ELR (cell line): Measurements from ENCODE around the gene CLPTM1L.

Experiments
- DNase-seq: peaks from one replicate; pipeline ENCODE4 v3.0.0-alpha.2; 2015; ENCODE audit warnings: low read depth

The CLPTM1L gene

DNA sequence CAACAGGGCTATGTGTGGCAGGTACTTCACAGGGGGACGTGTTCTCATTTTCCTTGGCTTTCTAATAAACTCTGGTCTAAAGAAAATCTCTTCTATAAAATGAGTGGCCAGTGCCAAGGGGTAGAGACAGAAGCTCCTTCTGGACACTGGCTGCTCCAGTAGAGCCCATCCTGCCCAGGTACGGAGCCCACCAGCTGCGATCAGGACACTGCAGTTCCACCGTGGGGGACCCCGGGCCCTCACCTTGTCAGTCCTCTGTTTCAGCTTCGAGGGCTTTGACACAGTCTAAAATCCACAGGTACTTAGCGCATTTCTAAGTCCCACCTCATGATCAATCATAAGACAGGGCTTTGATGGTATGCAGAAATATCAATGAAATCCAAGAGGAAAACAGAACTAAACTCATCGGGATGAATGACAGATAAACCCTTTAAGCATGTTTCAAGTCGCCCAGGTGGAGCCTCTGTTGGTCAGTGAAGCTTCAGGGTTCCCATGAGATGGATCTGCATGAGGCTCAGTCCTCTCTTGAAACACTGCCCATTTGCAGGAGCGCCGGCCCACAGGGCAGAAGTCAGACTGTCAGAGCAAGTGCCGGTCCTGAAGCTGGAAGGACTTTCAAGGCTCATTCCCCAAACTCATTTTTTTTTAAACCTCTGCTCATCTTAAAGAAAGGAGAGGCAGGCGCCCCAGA lies 29.7 kb downstream of the CLPTM1L start:
- DNase-seq = no peak

DNA sequence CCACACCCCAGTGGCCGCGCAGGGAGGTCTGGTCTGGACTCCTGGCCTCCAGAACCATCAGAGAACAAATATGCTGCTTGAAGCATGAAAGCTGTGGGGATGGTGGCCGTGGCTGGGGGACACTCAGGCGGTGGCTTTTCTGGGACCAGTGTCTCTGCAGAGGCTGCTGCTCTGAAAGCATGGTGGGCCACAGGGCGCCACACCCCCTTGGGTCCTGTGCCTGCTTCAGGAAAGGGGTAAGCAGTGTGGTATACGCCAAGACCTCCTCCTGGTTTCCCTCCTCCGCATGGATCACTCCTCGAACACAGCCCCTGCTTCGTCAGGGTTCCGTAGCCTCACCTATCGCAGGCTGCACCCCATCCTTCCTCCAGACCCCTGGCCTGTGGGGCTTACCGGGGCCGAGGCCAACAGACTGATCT lies 30.3 kb downstream of the CLPTM1L start:
- DNase-seq = no peak

DNA sequence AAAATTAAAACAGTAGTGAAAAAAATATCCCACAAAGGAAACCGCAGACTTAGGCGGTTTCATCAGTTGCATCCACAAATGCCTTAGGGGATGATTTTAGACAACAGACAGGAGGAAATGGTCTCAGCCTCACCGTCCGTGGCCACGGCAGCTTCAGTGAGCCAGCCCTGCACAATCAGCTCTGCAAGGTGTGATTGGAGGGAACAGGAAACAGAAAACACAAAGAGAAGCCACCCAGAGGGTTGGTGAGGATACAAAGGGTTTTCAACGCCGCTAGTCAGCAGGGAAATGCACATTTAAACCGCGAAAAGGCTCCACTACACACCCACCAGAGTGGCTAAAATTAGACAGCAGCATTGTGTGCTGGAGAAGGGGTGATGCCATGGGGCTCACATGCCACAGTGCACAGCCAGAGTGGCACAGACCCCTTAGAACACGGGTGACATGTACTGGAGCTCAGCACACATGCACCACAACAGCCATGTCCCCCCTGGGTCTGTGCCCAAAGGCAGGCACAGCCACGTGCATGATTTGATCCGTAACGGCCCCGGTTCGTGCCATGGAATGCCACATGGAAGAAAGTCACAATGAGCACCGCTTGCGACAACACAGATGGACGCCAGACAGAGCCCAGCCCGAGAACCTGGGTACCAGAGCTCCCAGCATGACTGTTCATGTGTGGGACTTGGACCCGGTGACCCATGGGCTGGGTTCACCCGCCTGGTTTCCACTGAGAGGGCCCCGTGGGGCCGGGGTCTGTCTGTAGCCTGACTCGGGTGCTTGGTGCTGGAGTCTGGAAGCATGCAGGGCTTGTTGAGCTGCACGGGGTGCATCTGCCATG lies 31.7 kb downstream of the CLPTM1L start:
- peak; percentile 18 for DNase-seq

DNA sequence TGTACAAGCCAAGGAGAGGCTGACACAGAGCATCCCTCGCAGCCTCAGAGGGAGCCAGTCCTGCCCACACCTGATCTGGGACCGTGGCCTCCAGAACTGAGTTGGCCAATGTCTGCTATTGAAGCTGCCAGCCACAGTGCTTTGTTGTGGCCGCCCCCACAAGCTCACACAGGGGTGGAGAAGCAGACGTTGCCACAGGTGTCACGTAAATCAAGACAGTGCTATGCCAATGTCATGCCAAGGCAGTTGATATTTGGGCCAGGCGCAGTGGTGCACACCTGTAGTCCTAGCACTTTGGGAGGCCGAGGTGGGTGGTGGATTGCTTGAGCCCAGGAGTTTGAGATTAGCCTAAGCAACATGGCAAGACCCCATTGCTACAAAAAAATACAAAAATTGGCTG lies 32.7 kb downstream of the CLPTM1L start:
- no peak for DNase-seq

DNA sequence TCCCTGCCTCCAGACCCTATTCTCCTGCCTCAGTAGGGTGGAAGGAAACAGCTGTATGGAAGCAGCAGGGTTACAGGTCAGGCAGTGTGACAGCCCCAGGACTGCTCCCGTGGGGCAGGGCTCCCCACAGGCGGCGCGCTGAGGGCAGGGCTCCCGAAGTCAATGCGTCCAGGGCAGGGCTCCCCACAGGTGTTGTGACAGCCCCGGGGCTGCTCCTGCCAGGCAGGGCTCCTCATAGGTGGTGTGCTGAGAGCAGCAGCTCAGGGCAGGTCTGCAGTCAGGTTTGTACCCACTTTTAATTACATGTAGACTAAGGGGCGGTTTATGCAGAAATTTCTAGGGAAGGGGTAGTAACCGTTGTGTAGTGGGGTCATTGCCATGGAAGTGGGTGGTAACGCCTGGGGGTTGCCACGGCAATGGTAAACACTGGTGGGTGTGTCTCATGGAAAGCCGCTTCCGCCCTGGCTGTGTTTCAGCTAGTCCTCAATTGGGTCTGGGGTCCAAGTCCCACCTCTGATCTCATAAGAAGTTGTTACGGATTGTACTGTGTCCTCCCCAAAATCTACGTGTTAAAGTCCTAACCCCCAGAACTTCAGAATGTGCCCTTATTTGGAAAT lies 33.4 kb downstream of the CLPTM1L start:
- no peak for DNase-seq

DNA sequence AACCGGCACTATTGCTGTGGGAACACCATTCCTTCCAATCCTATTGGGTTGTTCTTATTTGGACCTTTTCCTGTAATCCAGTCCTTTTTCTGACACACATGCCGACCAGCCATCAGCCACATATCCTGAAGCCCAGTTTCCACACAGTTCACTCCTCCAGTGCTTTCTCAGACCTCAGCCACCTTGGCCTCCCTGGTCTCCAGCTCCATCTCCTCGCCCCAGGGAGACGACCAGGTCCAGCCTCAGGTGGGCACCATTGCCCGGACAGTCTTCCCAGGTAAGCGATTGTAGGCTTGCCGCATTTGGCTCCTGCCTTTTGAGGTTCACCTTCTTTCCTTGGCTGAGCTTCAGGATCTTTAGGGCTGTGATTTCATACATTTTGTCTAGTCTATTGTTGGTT lies 34.8 kb downstream of the CLPTM1L start:
- no peak for DNase-seq

DNA sequence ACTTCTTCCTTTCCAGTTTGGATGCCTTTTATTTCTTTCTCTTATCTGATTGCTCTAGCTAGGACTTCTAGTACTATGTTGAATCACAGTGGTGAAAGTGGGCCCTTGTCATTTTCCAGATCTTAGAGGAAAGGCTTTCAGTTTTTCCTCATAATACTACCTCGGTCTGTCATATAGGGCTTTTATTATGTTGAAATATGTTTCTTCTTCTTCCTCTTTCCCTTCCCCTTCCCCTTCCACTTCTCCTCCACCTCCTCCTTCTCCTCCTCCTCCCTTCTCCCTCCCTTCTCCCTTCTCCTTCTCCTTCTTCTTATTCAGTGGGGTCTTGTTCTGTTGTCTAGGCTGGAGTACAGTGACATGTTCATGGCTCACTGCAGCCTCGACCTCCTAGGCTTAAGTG lies 40.9 kb downstream of the CLPTM1L start:
- no peak for DNase-seq

DNA sequence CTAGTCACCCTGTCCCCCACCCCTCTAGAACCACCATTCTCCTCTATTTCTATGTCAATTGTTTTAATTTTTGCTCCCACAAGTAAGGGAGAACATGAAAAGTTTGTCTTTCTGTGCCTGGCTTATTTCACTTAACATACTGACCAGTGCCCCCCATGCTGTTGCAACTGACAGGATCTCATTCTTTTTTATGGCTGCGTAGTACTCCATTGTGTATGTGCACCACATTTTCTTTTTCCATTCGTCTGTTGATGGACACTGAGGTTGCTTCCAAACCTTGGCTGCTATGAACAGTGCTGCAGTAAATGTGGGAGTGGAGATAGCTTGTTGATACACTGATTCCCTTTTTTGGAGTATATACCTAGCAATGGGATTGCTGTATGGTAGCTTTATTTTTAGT lies 42.6 kb downstream of the CLPTM1L start:
- no peak for DNase-seq

DNA sequence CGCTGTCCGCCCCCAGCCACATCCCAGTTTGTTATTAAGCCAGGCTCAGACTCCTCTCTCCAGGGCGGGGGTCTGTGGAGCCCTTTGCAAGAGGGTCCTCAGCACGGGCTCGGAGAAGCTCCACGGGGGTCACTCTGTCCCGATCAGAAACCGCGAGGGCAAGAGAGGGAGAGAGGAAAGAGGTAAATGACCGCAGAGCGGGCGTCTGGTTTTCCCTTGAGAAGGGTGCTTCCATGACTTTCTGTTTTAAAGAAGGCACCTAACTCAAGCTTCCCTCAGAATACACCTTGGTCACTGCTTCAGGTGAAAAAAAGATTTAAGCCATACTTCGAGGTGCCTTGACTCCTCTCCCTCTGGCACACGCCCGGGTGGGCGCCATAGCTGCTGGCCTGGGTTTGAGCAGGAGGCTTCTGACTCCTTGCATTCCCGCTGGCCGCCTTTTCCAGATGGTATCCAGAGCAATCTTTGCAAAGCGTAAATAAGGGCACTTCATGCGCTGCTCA lies 44.3 kb downstream of the CLPTM1L start:
- DNase-seq = no peak

DNA sequence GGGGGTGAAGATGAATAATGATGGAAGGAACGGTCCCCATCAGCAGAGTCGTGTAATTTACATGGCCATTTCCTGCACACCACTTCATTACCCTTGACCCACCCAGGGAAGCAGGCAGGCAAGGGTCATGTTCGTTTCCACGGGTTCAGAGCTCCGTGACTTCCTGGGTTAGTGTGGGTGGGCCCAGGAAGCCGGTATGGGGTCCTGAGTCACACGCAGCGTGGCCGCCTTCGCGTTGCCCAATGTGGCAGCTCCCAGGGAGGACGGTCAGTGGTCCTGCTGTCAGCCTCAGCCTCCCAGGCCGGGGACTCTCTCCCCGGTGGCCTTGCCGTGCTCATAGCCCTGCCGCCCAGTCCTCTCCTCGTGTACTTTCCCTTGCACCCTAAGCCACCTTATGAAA lies 44.9 kb downstream of the CLPTM1L start:
- no peak for DNase-seq

DNA sequence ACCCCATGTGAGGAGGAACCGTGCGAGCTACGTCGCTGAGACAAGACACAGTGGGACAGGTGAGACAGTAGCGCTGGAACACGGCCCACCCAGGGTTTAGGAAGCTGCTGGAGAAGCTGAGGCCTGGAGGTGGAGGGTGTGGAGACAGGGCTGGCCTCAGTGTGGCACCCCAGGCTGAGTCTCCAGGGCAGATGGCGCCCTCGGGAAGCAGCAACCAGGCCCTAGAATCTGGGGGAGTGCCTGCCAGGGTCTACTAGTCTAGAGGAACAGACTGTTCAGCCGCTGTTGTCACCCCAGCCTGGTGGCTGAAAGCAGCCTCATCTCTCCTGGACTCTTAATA lies 45.4 kb downstream of the CLPTM1L start:
- no peak for DNase-seq

DNA sequence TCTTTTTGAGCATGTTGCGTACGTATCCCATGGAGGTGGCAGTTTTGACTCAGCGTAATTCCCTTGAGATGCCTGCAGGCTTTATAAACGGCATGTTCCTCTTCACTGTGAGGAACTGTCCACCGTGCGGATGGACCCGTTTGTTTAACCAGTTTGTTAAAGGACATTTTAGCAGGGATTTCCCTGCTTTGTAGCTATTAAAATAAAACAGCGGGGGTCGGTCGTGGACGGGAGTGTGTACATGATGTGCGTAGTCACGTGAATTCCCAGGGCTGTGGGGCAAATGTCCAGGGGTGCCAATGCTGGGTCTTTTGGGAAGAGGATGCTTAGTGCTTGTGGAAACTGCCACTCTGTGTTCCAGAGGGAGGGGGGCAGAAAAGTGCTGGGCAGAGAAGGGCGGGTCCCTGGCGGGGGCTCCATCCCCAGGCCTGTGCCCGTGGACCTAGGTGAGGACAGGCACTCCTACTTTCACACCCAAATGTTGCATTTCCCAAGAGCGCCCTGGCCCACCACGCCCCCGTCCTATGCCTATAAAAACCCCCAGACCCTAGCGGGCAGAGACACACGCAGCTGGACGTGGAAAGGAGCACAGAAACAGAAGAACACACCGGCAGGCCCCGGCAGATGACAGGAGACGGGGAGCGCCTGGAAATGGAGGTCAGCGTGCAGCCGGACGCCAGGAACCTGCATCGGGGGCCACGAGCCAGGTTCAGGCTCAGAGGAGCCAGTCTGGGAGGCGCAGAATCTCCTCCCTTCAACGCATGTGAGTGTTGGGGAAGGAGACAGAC lies 46.0 kb downstream of the CLPTM1L start:
- DNase-seq = no peak

DNA sequence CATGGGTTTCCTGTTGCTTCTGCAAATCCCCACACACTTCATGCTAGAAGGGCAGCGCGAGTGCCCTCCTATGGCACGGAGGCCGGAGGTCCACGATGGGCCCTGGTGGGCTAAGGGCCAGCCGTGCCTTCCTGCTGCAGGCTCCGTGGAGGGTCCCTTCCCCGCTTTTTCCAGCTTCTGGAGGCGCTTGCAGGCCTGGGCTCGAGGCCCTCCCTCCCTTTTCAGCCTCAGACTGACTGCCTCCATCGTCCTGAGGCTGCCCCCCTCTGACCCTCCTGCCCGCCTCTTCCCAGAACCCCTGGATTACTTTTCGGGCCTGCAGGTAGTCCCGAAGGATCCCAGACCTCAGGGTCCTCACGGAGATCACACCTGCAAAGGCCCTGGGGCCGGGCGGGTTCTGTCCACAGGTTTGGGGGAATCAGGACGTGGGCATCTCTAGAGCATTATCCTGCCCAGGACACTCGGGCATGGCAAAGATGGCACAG lies 46.8 kb downstream of the CLPTM1L start:
- DNase-seq = no peak

DNA sequence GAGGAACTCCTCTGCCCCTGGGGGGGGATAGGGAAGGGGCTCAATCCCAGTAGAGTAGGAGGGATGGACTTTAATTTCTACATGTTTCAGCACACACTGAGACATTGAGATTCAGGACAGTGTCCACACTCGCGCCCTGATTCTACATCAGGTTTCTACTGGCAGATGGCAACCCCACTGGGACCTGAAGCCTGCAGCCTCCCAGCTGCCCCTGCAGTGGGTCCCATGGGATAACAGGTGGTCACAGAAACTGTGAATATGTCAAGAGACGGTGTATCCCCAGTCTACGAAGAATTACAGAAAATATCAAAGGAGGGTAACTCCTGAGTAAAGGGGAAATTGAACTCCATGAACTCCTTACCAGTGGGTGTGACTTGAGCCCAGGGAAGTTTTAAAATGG lies 47.7 kb downstream of the CLPTM1L start:
- no peak for DNase-seq

DNA sequence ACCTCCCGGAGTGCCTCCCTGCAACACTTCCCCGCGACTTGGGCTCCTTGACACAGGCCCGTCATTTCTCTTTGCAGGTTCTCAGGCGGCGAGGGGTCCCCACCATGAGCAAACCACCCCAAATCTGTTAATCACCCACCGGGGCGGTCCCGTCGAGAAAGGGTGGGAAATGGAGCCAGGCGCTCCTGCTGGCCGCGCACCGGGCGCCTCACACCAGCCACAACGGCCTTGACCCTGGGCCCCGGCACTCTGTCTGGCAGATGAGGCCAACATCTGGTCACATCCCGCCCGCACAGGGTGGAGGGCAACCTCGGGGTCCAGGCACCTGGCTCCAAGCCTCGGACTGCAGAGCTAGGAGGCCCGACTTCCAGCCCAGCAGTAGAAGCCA lies 49.3 kb downstream of the CLPTM1L start:
- DNase-seq = no peak

DNA sequence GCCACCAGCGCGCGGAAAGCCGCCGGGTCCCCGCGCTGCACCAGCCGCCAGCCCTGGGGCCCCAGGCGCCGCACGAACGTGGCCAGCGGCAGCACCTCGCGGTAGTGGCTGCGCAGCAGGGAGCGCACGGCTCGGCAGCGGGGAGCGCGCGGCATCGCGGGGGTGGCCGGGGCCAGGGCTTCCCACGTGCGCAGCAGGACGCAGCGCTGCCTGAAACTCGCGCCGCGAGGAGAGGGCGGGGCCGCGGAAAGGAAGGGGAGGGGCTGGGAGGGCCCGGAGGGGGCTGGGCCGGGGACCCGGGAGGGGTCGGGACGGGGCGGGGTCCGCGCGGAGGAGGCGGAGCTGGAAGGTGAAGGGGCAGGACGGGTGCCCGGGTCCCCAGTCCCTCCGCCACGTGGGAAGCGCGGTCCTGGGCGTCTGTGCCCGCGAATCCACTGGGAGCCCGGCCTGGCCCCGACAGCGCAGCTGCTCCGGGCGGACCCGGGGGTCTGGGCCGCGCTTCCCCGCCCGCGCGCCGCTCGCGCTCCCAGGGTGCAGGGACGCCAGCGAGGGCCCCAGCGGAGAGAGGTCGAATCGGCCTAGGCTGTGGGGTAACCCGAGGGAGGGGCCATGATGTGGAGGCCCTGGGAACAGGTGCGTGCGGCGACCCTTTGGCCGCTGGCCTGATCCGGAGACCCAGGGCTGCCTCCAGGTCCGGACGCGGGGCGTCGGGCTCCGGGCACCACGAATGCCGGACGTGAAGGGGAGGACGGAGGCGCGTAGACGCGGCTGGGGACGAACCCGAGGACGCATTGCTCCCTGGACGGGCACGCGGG lies 49.9 kb downstream of the CLPTM1L start, which contains the start of gene TERT:
TERT (minus strand) TSS at position 234 of the 815 bp plus-strand sequence; CDS start at position 155, 79 bp downstream.
- peak; percentile 26 for DNase-seq

DNA sequence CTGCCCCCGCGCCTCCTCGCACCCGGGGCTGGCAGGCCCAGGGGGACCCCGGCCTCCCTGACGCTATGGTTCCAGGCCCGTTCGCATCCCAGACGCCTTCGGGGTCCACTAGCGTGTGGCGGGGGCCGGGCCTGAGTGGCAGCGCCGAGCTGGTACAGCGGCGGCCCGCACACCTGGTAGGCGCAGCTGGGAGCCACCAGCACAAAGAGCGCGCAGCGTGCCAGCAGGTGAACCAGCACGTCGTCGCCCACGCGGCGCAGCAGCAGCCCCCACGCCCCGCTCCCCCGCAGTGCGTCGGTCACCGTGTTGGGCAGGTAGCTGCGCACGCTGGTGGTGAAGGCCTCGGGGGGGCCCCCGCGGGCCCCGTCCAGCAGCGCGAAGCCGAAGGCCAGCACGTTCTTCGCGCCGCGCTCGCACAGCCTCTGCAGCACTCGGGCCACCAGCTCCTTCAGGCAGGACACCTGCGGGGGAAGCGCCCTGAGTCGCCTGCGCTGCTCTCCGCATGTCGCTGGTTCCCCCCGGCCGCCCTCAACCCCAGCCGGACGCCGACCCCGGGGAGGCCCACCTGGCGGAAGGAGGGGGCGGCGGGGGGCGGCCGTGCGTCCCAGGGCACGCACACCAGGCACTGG lies 50.6 kb downstream of the CLPTM1L start:
- DNase-seq = peak; percentile 35

DNA sequence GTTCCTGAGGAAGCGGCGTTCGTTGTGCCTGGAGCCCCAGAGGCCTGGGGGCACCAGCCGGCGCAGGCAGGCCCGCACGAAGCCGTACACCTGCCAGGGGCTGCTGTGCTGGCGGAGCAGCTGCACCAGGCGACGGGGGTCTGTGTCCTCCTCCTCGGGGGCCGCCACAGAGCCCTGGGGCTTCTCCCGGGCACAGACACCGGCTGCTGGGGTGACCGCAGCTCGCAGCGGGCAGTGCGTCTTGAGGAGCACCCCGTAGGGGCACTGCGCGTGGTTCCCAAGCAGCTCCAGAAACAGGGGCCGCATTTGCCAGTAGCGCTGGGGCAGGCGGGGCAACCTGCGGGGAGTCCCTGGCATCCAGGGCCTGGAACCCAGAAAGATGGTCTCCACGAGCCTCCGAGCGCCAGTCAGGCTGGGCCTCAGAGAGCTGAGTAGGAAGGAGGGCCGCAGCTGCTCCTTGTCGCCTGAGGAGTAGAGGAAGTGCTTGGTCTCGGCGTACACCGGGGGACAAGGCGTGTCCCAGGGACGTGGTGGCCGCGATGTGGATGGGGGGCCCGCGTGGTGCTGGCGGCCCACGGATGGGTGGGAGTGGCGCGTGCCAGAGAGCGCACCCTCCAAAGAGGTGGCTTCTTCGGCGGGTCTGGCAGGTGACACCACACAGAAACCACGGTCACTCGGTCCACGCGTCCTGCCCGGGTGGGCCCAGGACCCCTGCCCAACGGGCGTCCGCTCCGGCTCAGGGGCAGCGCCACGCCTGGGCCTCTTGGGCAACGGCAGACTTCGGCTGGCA lies 51.3 kb downstream of the CLPTM1L start:
- DNase-seq = peak; percentile 49

DNA sequence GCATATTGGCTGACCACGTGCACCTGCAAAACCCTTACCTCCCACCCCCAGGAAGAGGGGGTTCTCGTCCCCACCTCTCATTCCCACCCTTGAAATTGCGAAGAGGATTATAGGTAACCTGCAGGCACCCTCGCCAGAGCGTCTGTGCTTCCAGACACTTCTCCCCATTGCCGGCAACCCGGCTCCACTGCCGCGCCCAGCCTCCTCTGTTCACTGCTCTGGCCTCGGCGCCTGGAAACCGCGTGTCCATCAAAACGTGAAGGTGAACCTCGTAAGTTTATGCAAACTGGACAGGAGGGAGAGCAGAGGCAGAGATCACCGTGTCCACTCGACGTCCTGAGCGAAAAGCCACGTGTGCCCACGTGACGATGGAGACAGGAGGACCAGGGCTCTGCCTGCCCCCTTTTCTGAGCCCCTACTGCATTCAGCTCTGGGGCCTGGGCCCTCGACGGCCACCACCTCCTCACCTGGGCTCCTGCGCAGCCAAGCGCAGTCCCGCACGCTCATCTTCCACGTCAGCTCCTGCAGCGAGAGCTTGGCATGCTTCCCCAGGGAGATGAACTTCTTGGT lies 52.0 kb downstream of the CLPTM1L start:
- peak; percentile 52 for DNase-seq
